GM21737 (cell line): ENCODE results near the gene ZNF644.

Source experiments
- ATAC-seq: cut with Tn5 transposase; IDR thresholded peaks from one replicate; pipeline ENCODE4 v1.9.1; 2021; ENCODE audit warnings: mild to moderate bottlenecking, moderate library complexity; ENCODE audit not compliant: unreplicated experiment

The ZNF644 gene

DNA sequence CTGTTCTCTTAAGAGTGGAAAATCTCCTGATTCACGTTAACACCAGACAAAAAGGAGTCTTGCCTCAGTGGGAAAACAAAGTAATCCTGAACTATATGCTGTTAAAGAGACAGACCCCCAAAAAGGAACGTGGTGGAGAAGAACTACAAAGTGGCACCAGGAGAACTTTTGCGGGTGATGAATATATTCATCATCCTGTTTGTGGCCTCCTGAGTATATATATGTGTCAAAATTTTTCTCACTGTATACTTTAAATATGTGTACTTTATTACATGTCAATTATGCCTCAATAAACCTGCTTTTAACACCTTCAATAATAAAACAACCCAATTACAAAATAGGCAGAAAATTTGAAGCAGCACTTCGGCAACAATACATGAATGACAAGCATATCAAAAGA, 31.1 kb downstream of the ZNF644 start:
- ATAC-seq = no peak

DNA sequence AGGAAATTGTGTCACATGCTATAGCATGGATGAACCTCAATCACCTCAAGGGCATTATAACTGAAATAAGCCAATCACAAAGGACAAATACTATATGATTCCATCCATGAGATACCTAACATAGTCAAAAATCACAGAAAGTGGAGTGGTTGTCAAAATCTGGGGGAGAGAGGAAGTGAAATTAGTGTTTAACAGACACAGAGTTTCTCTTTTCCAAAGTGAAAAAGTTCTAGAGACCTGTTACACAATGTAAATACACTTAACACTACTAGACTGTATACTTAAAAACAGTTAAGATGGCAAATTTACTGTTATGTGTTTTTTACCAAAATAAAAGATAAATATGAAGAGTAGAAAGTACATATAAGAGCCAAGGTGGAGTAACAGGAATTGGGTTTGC, 31.8 kb downstream of the ZNF644 start:
- peak; percentile 51 for ATAC-seq

GRCh38 chr1:90989302-90989701, 32.5 kb downstream of the ZNF644 start:
- ATAC-seq = no peak

- ATAC-seq = no peak
Measured at GRCh38 chr1:90987841-90988240, 34.0 kb downstream of the ZNF644 start.

- no peak for ATAC-seq
Measured at GRCh38 chr1:90986953-90987352, 34.9 kb downstream of the ZNF644 start.

- ATAC-seq = no peak
Measured at GRCh38 chr1:90977522-90977921, 44.3 kb downstream of the ZNF644 start.

GRCh38 chr1:90973897-90974798, 47.7 kb downstream of the ZNF644 start:
- ATAC-seq = no peak

- no peak for ATAC-seq
Measured at GRCh38 chr1:90970208-90970607, 51.6 kb downstream of the ZNF644 start.

DNA sequence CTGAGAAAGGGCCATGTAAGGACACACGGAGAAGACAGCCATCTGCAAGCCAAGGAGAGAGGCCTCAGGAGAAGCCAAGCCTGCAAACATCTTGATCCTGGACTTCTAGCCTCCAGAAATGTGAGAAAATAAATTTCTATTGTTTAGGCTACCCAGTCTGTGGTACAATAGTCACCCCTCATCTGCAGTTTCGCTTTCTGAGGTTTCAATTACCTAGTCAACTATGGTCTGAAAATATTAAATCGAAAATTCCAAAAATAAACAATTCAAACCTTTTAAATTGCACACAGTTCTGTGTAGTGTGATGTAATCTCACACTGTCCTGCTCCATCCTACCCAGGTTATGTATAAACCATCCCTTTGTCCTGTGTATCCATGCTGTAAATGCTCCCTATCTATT, 52.6 kb downstream of the ZNF644 start:
- ATAC-seq = no peak

DNA sequence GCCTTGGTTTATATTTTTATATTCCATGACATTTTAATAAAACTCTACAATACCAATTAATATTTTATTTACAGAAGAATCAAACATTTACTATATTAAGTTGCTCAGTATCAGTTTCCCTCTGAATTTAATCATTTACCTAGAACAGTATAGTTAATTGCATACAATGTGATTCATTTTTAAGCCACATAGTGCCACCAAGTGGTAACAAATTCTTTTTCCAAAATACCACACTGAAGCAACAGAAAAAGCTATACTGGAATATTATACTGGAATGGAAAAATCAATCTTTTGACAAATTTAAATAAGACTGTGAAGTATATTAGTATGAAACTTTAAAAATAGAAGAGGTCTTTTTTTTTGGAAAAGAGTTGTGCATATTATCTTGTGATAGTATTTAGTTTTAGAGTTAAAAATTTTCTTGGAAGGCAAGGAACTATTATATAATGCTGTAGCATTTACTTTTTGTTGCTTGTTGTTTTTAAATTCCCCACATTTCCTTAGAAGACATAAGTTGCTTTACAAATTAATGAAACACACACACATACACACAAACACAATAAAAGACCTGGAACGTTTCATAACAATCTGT, 57.3 kb downstream of the ZNF644 start:
- no peak for ATAC-seq

- no peak for ATAC-seq
Measured at GRCh38 chr1:90963651-90964050, 58.2 kb downstream of the ZNF644 start.

DNA sequence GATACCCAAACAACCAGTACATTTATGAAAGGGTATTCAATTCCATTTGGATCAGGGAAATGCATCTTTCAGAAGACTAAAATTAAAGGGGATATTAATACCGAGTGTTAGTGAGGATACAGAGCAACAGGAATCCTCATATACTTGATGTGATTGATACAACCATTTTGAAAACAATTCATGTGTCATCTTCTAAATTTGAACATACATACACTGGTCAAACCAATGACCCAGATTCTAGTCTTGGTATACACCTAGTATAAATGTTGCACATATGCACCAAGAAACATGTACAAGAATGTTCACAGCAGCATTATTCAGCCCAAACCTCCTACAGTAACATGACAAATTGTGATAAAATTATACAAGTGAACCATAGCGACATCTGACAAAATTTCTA, 58.6 kb downstream of the ZNF644 start:
- no peak for ATAC-seq

DNA sequence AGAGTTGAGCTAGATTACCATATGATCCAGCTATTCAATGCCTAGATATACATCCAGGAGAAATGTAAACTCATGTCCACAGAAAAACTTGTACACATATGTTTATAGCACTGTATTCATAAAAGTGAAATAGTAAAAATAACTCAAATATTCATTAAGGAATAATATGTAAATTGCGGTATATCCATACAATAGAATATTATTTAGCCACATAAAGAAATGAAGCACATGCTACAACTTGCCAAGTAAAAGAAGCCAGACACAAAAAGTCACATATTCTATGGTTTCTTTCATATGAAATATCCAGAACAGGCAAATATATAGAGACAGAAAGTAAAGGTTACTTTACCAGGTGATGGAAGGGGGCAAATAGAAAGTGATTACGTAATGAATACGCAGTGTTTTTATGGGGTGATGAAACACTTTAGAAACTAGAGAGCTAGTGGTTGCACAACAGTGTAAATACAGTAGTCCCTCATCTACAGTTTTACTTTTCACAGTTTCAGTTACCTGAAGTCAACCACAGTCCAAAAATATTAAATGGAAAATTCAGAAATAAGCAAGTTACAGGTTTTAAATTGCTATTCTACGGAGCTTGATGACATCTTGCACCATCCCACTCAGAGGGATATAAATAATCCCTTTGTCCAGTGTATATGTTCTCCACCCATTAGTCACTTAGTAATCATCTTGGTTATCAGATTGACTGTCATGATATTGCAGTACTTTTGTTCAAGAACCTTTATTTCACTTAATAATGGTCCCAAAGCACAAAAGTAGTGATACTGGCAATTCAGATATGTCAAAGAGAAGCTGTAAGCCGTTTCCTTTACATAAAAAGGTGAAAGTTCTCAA, 62.3 kb downstream of the ZNF644 start:
- no peak for ATAC-seq

GRCh38 chr1:90957497-90957896, 64.3 kb downstream of the ZNF644 start:
- no peak for ATAC-seq

DNA sequence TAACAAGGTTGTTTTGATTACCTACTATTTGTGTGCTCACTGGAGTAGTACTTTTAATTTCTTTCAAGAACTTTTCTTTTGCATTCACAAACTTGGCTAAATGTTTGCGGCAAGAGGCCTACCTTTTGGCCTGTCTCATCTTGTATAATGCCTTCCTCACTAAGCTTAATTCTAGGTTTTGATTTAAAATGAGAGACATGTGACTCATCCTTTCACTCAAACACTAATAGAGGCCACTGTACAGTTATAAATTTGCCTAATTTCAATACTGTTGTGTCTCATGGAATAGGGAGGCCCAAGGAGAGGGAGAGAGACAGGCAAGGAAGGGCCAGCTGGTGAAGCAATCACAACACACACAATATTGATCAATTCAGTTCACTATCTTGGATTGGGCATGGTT, 66.1 kb downstream of the ZNF644 start:
- no peak for ATAC-seq

DNA sequence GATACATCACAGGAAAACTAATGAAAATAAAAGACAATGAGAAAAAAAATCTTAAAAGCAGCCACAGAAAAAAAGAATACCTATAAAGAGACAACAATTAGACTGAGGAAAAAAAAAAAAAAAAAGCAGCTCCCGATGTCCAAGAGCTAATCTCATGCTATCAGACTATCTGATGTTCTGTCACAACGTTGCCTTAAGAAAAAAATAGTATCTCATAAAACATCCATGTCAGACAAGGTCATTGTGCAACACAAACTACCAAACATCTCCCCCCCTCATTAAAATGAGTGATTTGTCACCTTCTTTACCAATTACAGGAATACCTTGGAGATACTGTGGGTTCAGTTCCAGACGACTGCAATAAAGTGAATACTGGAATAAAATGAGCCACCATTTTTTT, 68.9 kb downstream of the ZNF644 start:
- no peak for ATAC-seq

- no peak for ATAC-seq
Measured at GRCh38 chr1:90951009-90951408, 70.8 kb downstream of the ZNF644 start.

- no peak for ATAC-seq
Measured at GRCh38 chr1:90948301-90948700, 73.5 kb downstream of the ZNF644 start.

- no peak for ATAC-seq
Measured at GRCh38 chr1:90946630-90947029, 75.2 kb downstream of the ZNF644 start.

DNA sequence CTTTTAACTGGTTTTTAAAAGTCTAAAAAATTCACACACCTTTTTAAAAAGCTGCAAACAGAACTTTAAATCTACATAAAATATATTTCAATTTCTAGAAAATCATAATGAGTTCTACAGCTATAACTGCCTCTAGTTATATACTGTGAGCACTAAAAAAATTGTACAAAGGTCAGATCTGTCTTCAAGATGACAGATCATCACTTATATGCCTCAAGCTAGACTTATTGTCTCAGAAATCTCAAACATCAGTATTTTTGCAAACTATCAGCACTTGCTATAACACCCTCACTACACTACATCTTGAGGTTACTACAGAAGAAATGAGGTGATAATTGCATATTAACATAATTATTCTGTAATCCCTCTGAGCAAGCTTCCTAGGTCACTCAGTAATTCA, 76.5 kb downstream of the ZNF644 start:
- no peak for ATAC-seq

- ATAC-seq = no peak
Measured at GRCh38 chr1:90943966-90944365, 77.9 kb downstream of the ZNF644 start.

DNA sequence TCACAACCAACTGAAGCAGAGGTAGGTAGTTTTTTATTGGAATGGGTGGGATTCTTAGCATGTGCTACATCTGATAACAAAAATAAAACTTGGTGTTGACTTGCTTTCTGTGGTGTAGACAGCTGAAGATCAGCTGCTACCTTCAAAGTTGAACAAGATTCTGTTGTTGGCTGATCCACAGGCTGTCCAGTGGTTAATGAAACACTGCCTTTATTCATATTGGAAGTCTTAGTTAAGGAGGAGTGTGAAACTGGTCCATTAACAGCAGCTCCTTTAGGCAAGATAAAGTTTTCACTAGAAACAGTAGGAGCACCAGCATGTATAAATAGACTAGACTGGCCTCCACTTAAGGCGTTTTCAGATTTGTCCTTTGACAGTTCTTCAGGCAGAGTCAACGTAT, 81.1 kb downstream of the ZNF644 start:
- ATAC-seq = no peak
